ENCODE data around the gene CNTNAP2. TPM values are rescaled to one million over a fixed set of nuclear protein-coding genes. Genes with fewer than 3 reads are reported as not detected.

Gene CNTNAP2
- total and polyA plus RNA-seq, 2 of the 8 experiments (the other 6 are each of a cell fraction or from before 2014, with no cell fraction given): 27.9 to 71.0 TPM

GRCh38 chr7:147775516-147776284 is 1659.1 kb downstream of the CNTNAP2 start (continued):
- TF ChIP-seq PHF8 (conservative IDR thresholded peaks at IDR 0.05; ENCODE audit: low read depth, low read length): no peak
- TF ChIP-seq SP1 (IDR thresholded peaks at IDR 0.05; ENCODE audit: low read depth, low read length): no peak
- TF ChIP-seq MAX (IDR thresholded peaks at IDR 0.05): no peak
